ENCODE results near the gene OR5L1.

The OR5L1 gene

GRCh38 chr11:55854704-55855103 lies 43.5 kb downstream of the OR5L1 start:
- TF ChIP-seq FOXM1 (IDR thresholded peaks at IDR 0.05; ENCODE audit: borderline replicate concordance) (no peak), SUZ12 (IDR thresholded peaks at IDR 0.05) (no peak), SP1 (IDR thresholded peaks at IDR 0.05) (no peak), LEF1 (IDR thresholded peaks at IDR 0.05; ENCODE audit: borderline replicate concordance) (no peak), ELF4 (IDR thresholded peaks at IDR 0.05) (no peak), BHLHE40 (IDR thresholded peaks at IDR 0.05; ENCODE audit: borderline replicate concordance) (no peak), TARDBP (IDR thresholded peaks at IDR 0.05) (no peak), L3MBTL2 (conservative IDR thresholded peaks at IDR 0.05) (no peak)
- DNase-seq (ENCODE audit: extremely low spot score), result no peak
- ChIA-PET CTCF (no interaction called here), POLR2A (no interaction called here)
